OCI-LY7 (cell line): ENCODE measurements around the gene FOXE3. TPM values are rescaled to one million over a fixed set of nuclear protein-coding genes. Genes with fewer than 3 reads are reported as not detected.

Experiments used
- BruUV-seq: library from RNA; stranded (reverse); fragments of 400-500 nt; replicated peaks from 2 replicates; lab custom pipeline; 2021; lab: Mats Ljungman, UMichigan
- CTCF ChIA-PET: fragments of 300-600 bp; sonication (Branson Sonifier 250); formaldehyde crosslinking; loops from one replicate; lab custom pipeline; 2022; ENCODE audit warnings: antibody characterized with exemption; ENCODE audit not compliant: unreplicated experiment; lab: Charles Lee
- POLR2A ChIA-PET: fragments of 300-600 bp; sonication (Branson Sonifier 250); formaldehyde crosslinking; loops from one replicate; lab custom pipeline; 2022; ENCODE audit warnings: antibody characterized with exemption; lab: Charles Lee
- DNase-seq: peaks from one replicate; pipeline ENCODE4 v3.0.0-alpha.2; 2015; ENCODE audit warnings: low spot score
- H2AFZ ChIP-seq: fragments of 200-600 bp; sonication (generic), shearing (Covaris generic); 2 replicates; pipeline ENCODE4 v1.6.1; 2014; ENCODE audit warnings: mild to moderate bottlenecking, antibody characterized with exemption, low read length, moderate library complexity
- H3K27ac ChIP-seq: fragments of 200-600 bp; sonication (generic); 2 replicates; pipeline ENCODE4 v1.5.1; 2014; ENCODE audit warnings: mixed run types, low read depth, mild to moderate bottlenecking, moderate library complexity, low read length, inconsistent platforms; ENCODE audit not compliant: poor library complexity, severe bottlenecking
- H3K36me3 ChIP-seq: fragments of 200-600 bp; sonication (generic); 2 replicates; pipeline ENCODE4 v1.6.1; 2014; ENCODE audit warnings: mild to moderate bottlenecking, antibody characterized with exemption, low read length, moderate library complexity, mixed read lengths; ENCODE audit not compliant: insufficient read depth
- H3K4me1 ChIP-seq: fragments of 200-600 bp; sonication (generic); 2 replicates; pipeline ENCODE4 v1.5.1; 2014; ENCODE audit warnings: mild to moderate bottlenecking, low read length; ENCODE audit not compliant: insufficient read depth, poor library complexity, severe bottlenecking
- H3K4me2 ChIP-seq: fragments of 200-600 bp; sonication (generic); 2 replicates; pipeline ENCODE4 v1.6.1; 2014; ENCODE audit warnings: mild to moderate bottlenecking, low read length
- H3K4me3 ChIP-seq: fragments of 200-600 bp; sonication (generic); 2 replicates; pipeline ENCODE4 v1.5.1; 2014; ENCODE audit warnings: mild to moderate bottlenecking, low read depth, low read length; ENCODE audit not compliant: poor library complexity, severe bottlenecking
- H3K79me2 ChIP-seq: fragments of 200-600 bp; sonication (generic); 2 replicates; pipeline ENCODE4 v1.6.1; 2016; ENCODE audit warnings: low read depth, mild to moderate bottlenecking, low read length, moderate library complexity, mixed read lengths; ENCODE audit not compliant: insufficient read depth
- H3K9me2 ChIP-seq: fragments of 200-600 bp; sonication (generic); 2 replicates; pipeline ENCODE4 v1.6.1; 2016; ENCODE audit warnings: mild to moderate bottlenecking, low read length, mixed read lengths; ENCODE audit not compliant: insufficient read depth
- H3K9me3 ChIP-seq: fragments of 200-600 bp; sonication (generic); 2 replicates; pipeline ENCODE4 v1.6.1; 2014; ENCODE audit warnings: mild to moderate bottlenecking, mixed run types, low read length, mixed read lengths
- H4K20me1 ChIP-seq: fragments of 200-600 bp; sonication (generic); 2 replicates; pipeline ENCODE4 v1.6.1; 2014; ENCODE audit warnings: mild to moderate bottlenecking, antibody characterized with exemption, low read length, moderate library complexity, mixed read lengths; ENCODE audit not compliant: insufficient read depth
- CTCF ChIP-seq: fragments of 200-600 bp; sonication (generic); conservative IDR thresholded peaks from 2 replicates; pipeline ENCODE4 v1.5.1; 2014; ENCODE audit warnings: mild to moderate bottlenecking, antibody characterized with exemption, low read length, moderate library complexity, mixed read lengths
- EZH2phosphoT487 ChIP-seq: fragments of 200-600 bp; sonication (generic); IDR thresholded peaks from 2 replicates; pipeline ENCODE4 v1.6.1; 2018; ENCODE audit warnings: low read depth, borderline replicate concordance, mild to moderate bottlenecking, mixed run types, antibody characterized with exemption, low read length, moderate library complexity, mixed read lengths
- intact Hi-C: fragments of 100-400 bp; cut with micrococcal nuclease; formaldehyde crosslinking; loops from one replicate; pipeline ENCODE4 v1.10.0; 2022; ENCODE audit not compliant: unreplicated experiment
- total RNA-seq, 2 experiments: library from RNA; depleted of rRNA in 1 of 2; stranded (reverse); fragments of >200 nt in 1 of 2; shearing (Covaris generic) in 1 of 2; gene quantifications; 2 replicates each; pipeline ENCODE4 v1.2.3, GENCODE V29; 2014 to 2022

The FOXE3 gene
- total RNA-seq, 2 experiments from 2014 or later, result not detected

GRCh38 chr1:47382399-47382983 is 33.6 kb upstream of the FOXE3 start:
- Histone ChIP-seq H3K9me2 (no peaks in the 10 kb centered on the region), H3K27ac (no peak overlapping the region), H3K4me2 (no peak overlapping the region), H4K20me1 (no peaks in the 10 kb centered on the region), H2AFZ (no peak overlapping the region), H3K36me3 (peaks cover 44% of the 10 kb centered on the region), H3K79me2 (no peaks in the 10 kb centered on the region), H3K4me1 (no peaks in the 10 kb centered on the region), H3K9me3 (no peaks in the 10 kb centered on the region), H3K4me3 (no peak overlapping the region)
- TF ChIP-seq CTCF (no peak), EZH2phosphoT487 (no peak)
- intact Hi-C loops, result no loop called here
- no TSS peak for BruUV-seq
- POLR2A ChIA-PET, result interaction anchor here (1.2 kb wide), 1 partner anchor 10 kb away, joined by 6 read pairs; no protein-coding TSS in a partner anchor
- CTCF ChIA-PET, result no interaction called here
- DNase-seq, result no peak

GRCh38 chr1:47384083-47384482 is 32.0 kb upstream of the FOXE3 start:
- CTCF ChIA-PET, result no interaction called here
- H2AFZ ChIP-seq, result no peak overlapping the region

More at GRCh38 chr1:47384083-47384482, 32.0 kb upstream of the FOXE3 start:
- POLR2A ChIA-PET, result no interaction called here
- Histone ChIP-seq H3K9me2 (no peaks in the 10 kb centered on the region), H4K20me1 (no peaks in the 10 kb centered on the region), H3K36me3 (peaks cover 29% of the 10 kb centered on the region), H3K27ac (no peak overlapping the region), H3K79me2 (no peaks in the 10 kb centered on the region), H3K4me1 (no peaks in the 10 kb centered on the region), H3K4me2 (no peak overlapping the region), H3K9me3 (no peaks in the 10 kb centered on the region), H3K4me3 (no peak overlapping the region)
- TF ChIP-seq EZH2phosphoT487, result no peak
- no peak for TF ChIP-seq CTCF
- intact Hi-C loops, result no loop called here
- no TSS peak for BruUV-seq
- no peak for DNase-seq
